Activated T-cell treated with anti-CD3 and anti-CD28 coated beads, Interleukin-2, amount 50 U/mL, for 48 hours (primary cell): ENCODE measurements around the gene C20orf202.

Source experiments
- DNase-seq, 2 experiments: peaks; one replicate each; pipeline ENCODE4 v3.0.0-alpha.2; 2020

C20orf202 gene

DNA sequence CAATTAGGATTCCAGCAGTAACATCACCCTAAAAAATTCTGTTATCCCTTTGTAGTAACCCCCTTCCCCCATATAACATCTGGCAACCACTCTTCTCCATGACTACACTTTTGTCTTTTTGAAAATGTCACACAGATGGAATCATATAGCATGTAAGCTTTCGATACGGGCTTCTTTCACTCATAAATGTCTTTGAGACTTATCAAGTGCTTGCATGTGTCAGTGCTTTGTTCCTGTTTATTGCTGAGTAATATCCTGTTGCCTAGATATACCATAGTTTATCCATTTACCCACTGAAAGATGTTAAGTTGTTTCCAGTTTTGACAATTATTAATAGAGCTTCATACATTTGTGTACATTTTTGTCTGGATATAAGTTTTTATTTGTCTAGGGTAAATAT is 52.4 kb downstream of the C20orf202 start:
- no peak for DNase-seq
